Suprapubic skin (tissue), 4 donors: ENCODE data around the gene TCF12. TPM values are rescaled to one million over a fixed set of nuclear protein-coding genes. Genes with fewer than 3 reads are reported as not detected.

Experiments
- DNase-seq, 2 donors: peaks; one replicate each; pipeline ENCODE4 v3.0.0-alpha.2; 2019; ENCODE audit warnings: low spot score in 2 of 2
- H3K27ac ChIP-seq: fragments of 200-600 bp; sonication (generic); one replicate; pipeline ENCODE4 v1.5.1; 2019
- H3K27me3 ChIP-seq: fragments of 200-600 bp; sonication (generic); one replicate; pipeline ENCODE4 v1.5.1; 2019
- H3K36me3 ChIP-seq: fragments of 200-600 bp; sonication (generic); one replicate; pipeline ENCODE4 v1.5.1; 2019
- H3K4me1 ChIP-seq: fragments of 200-600 bp; sonication (generic); one replicate; pipeline ENCODE4 v1.5.1; 2019
- H3K4me3 ChIP-seq: fragments of 200-600 bp; sonication (generic); one replicate; pipeline ENCODE4 v1.5.1; 2019; ENCODE audit warnings: mild to moderate bottlenecking
- H3K9me3 ChIP-seq: fragments of 200-600 bp; sonication (generic); one replicate; pipeline ENCODE4 v1.5.1; 2019
- EP300 ChIP-seq: sonication (generic); formaldehyde crosslinking; IDR thresholded peaks from one replicate; pipeline ENCODE4 v1.6.1; 2017; ENCODE audit warnings: antibody characterized with exemption
- POLR2A ChIP-seq, 2 donors: fragments of 450-650 bp; IDR thresholded peaks; one replicate each; pipeline ENCODE4 v1.6.1; 2017; ENCODE audit warnings: antibody characterized with exemption in 2 of 2, mild to moderate bottlenecking in 2 of 2, moderate library complexity in 2 of 2
- POLR2AphosphoS5 ChIP-seq, 3 donors: sonication (generic); formaldehyde crosslinking; IDR thresholded peaks; one replicate each; pipeline ENCODE4 v1.6.1; 2017; ENCODE audit warnings: antibody characterized with exemption in 3 of 3
- WGBS: methylation state at CpG from one replicate; pipeline ENCODE4 v1.1.5; 2018; 5-methylcytosine and 5-hydroxymethylcytosine counted together
- total RNA-seq, 4 donors: library from RNA; depleted of rRNA; stranded (reverse); fragments of >200 nt; gene quantifications; one replicate each; pipeline ENCODE4 v1.1.0, GENCODE V29; 2016
- TF ChIP-seq, protein P1 (sequence below), 2 donors: fragments of 200-600 bp in 1 of 2; fragments of 450-650 bp in 1 of 2; sonication (generic) in 1 of 2; IDR thresholded peaks; one replicate each; pipeline ENCODE4 v1.5.1; 2016 to 2019; ENCODE audit warnings: antibody characterized with exemption in 2 of 2, mild to moderate bottlenecking in 1 of 2, moderate library complexity in 1 of 2

Gene TCF12
- total RNA-seq: 100 to 1,000 TPM in 2 of 4 donors, 10 to 100 TPM in 2; 91.3 to 118 (median 105) TPM

DNA sequence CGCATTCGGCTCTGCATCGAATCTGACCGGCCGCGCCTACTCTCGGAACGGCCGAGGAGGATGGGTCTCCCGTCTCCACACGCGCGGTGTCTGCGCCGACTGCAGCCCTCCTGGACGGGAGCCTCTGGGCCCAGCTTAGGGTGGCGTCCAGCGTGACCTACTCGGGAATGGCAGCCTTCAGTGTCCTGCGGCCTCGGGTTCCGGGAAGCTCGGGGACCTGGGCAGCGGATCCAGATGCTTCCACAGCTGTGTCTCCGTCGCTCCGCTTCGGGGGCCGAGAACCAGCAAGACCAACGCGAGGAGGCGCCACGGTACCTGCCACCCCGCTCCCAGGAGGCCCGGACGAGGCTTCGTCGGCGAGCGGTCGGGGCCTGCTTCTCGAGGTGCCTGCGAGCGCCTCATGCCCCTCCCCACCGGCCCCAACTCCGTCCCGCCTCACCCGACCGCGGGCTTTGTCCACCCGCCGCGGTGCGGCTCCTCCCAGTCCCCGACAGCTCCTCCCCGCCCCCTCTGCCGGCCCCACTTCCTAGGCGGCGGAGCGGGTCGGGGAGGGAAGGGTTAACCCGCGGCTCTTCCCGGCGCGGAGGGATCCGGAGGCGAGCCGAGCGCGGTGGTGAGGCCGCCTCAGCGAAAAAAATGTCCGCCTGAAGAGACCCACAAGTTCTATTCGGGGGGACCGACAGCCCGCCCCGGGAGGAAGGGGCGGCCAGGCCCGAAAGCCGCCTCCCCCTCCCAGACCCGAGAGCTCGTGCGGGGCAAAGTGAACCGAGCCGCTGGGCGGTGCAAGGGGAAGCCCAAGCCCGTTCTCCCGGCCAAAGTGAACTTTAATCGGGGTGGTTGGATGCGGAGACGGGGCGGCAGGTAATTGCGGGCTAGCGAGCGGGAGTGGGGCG lies at the start of gene TCF12:
Gene TCF12 (plus strand): TSS at position 599 of the 893 bp plus-strand sequence. CDS start 1,270 bp downstream, outside the sequence.
- TF ChIP-seq POLR2A (IDR thresholded peaks at IDR 0.05): peak in 1 of 2 donors; percentile 63
- TF ChIP-seq EP300: no peak
- TF ChIP-seq, protein P1, sequence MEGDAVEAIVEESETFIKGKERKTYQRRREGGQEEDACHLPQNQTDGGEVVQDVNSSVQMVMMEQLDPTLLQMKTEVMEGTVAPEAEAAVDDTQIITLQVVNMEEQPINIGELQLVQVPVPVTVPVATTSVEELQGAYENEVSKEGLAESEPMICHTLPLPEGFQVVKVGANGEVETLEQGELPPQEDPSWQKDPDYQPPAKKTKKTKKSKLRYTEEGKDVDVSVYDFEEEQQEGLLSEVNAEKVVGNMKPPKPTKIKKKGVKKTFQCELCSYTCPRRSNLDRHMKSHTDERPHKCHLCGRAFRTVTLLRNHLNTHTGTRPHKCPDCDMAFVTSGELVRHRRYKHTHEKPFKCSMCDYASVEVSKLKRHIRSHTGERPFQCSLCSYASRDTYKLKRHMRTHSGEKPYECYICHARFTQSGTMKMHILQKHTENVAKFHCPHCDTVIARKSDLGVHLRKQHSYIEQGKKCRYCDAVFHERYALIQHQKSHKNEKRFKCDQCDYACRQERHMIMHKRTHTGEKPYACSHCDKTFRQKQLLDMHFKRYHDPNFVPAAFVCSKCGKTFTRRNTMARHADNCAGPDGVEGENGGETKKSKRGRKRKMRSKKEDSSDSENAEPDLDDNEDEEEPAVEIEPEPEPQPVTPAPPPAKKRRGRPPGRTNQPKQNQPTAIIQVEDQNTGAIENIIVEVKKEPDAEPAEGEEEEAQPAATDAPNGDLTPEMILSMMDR (IDR thresholded peaks at IDR 0.05): peak in 1 of 2 donors; percentile 44
- peak; percentile 38 to 98 (median 88) for TF ChIP-seq POLR2AphosphoS5 (IDR thresholded peaks at IDR 0.05)
- 0% methylated on average over 39 of the region's 97 CpGs for WGBS

DNA sequence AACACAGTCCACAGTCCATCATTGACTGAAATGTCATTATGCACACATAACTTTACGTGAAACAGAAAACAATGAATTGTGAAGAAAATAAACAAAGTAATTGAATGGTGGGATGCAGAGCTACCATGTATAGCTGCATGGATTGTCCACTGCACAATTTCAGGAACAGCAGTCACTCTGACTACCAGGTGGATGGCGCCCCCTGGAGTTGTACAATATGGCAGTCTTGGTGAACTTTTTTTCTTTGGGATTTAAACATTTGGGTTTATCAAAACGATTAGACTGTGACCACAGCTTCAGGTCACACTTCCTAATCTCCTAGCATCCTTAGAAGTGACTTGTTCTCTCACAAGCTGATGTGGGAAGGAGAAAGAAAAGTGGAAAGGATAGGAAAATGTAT lies 48.9 kb upstream of the TCF12 start:
- Histone ChIP-seq H3K27me3 (no peaks in the 10 kb centered on the region), H3K36me3 (no peaks in the 10 kb centered on the region), H3K9me3 (no peaks in the 10 kb centered on the region), H3K4me1 (peaks cover 12% of the 10 kb centered on the region), H3K4me3 (no peak overlapping the region), H3K27ac (no peak overlapping the region)
- WGBS: 71% methylated on average over 3 of the region's 3 CpGs
- DNase-seq: no peak
- TF ChIP-seq, protein P1 (IDR thresholded peaks at IDR 0.05): peak in 1 of 2 donors; percentile 15
- TF ChIP-seq POLR2A (IDR thresholded peaks at IDR 0.05) (no peak), EP300 (no peak)

More for the DNA sequence above, at the start of gene TCF12:
- Histone ChIP-seq H3K4me3 (peak within 1 kb of the TSS; percentile 93), H3K27me3 (no peaks in the 10 kb centered on the region), H3K4me1 (peaks cover 40% of the 10 kb centered on the region), H3K27ac (peak within 1 kb of the TSS; percentile 100), H3K9me3 (no peaks in the 10 kb centered on the region), H3K36me3 (peaks cover 5% of the 10 kb centered on the region)
- DNase-seq: peak; percentile 96

DNA sequence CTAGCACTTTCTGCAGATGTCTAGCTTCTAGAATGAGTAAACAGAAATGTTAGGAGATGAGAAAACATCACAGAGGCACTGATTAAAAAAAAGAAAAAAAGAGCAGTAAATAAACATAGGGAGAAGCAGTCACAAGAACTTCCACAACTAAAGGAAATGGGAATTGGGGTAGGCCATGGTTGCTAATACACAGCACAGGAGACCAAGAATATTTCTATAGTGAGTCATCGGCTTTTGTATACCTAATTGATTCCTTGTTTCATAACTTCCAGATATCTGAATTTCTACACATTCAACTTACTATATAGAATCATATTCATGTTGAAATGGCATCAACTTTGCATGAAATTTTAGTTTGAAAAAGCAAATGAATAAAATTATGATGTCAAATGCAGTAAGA lies 47.3 kb upstream of the TCF12 start:
- no peak for DNase-seq
- H3K27me3 ChIP-seq: no peaks in the 10 kb centered on the region
- H3K27ac ChIP-seq: no peak overlapping the region
- H3K36me3 ChIP-seq: no peaks in the 10 kb centered on the region
- WGBS: 50% methylated on average over 1 of the region's 1 CpG
- no peak overlapping the region for H3K4me3 ChIP-seq
- TF ChIP-seq EP300: no peak
- peaks cover 12% of the 10 kb centered on the region for H3K4me1 ChIP-seq
- no peaks in the 10 kb centered on the region for H3K9me3 ChIP-seq

DNA sequence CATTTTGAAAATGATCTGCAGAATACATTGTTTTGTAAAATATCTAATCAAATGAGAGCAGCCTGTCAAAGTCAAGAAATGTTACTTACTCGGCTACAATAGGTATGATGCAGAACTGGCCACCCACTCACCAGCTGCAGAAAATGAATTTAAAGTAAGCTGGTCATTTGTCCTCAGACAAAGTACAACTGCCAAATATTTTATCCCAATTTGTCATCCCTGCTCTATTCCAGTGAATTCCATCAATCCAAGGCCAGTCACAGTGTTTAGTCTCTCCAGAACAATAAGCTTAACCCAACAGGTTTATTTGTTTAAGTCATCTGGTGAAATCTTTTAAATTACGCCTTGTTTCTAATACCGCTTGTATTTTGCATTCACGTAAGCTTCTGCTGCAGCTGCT lies 46.6 kb upstream of the TCF12 start:
- Histone ChIP-seq H3K9me3 (no peaks in the 10 kb centered on the region), H3K36me3 (no peaks in the 10 kb centered on the region), H3K27me3 (no peaks in the 10 kb centered on the region), H3K4me3 (no peak overlapping the region), H3K27ac (no peak overlapping the region), H3K4me1 (peaks cover 12% of the 10 kb centered on the region)
- DNase-seq: no peak
- WGBS: 81% methylated on average over 4 of the region's 4 CpGs
- TF ChIP-seq POLR2AphosphoS5 (IDR thresholded peaks at IDR 0.05) (no peak), EP300 (no peak), POLR2A (IDR thresholded peaks at IDR 0.05) (no peak)
- TF ChIP-seq, protein P1 (IDR thresholded peaks at IDR 0.05): no peak

DNA sequence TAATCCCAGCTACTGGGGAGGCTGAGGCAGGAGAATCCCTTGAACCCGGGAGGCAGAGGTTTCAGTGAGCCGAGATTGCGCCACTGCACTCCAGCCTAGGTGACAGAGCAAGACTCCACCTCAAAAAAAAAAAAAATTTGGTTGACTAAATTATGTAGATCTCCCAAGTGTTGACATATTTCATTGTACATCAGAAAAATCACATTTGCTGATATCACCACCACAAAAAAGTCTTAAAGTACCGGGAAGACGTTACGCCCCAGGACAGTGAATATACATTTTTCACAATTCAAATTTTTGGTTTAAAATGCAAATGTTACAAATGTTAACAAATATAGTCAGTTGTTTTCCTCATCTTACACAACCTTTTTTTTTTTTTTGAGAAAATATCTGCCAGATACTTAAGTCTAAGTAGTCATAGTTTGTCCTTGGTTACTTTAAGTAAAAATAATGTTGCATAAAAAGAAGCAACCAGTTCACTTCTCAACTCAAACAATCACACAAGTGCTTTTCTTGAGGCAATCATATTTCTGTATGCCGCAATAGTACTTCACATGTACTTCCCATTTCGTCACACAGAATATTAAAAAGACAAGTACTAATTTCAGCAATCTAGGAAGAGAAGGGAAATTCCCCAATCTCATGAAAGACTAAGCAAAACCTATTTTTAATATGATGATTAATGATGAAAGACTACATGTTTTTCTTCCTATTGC lies 41.0 kb upstream of the TCF12 start:
- Histone ChIP-seq H3K27ac (no peak overlapping the region), H3K27me3 (no peaks in the 10 kb centered on the region), H3K9me3 (no peaks in the 10 kb centered on the region), H3K36me3 (no peaks in the 10 kb centered on the region), H3K4me3 (no peak overlapping the region), H3K4me1 (no peaks in the 10 kb centered on the region)
- TF ChIP-seq, protein P1 (IDR thresholded peaks at IDR 0.05): no peak
- TF ChIP-seq POLR2A (IDR thresholded peaks at IDR 0.05) (no peak), POLR2AphosphoS5 (IDR thresholded peaks at IDR 0.05) (no peak), EP300 (no peak)
- DNase-seq: no peak
- 79% methylated on average over 8 of the region's 8 CpGs for WGBS
